Suprapubic skin (tissue), 4 donors: Measurements from ENCODE around the gene GALR2. TPM values are rescaled to one million over a fixed set of nuclear protein-coding genes. Genes with fewer than 3 reads are reported as not detected.

Source experiments
- DNase-seq, 2 donors: peaks; one replicate each; pipeline ENCODE4 v3.0.0-alpha.2; 2019; ENCODE audit warnings: low spot score in 2 of 2
- H3K27ac ChIP-seq: fragments of 200-600 bp; sonication (generic); one replicate; pipeline ENCODE4 v1.5.1; 2019
- H3K27me3 ChIP-seq: fragments of 200-600 bp; sonication (generic); one replicate; pipeline ENCODE4 v1.5.1; 2019
- H3K36me3 ChIP-seq: fragments of 200-600 bp; sonication (generic); one replicate; pipeline ENCODE4 v1.5.1; 2019
- H3K4me1 ChIP-seq: fragments of 200-600 bp; sonication (generic); one replicate; pipeline ENCODE4 v1.5.1; 2019
- H3K4me3 ChIP-seq: fragments of 200-600 bp; sonication (generic); one replicate; pipeline ENCODE4 v1.5.1; 2019; ENCODE audit warnings: mild to moderate bottlenecking
- H3K9me3 ChIP-seq: fragments of 200-600 bp; sonication (generic); one replicate; pipeline ENCODE4 v1.5.1; 2019
- CTCF ChIP-seq, 2 donors: fragments of 200-600 bp in 1 of 2; fragments of 450-650 bp in 1 of 2; sonication (generic) in 1 of 2; IDR thresholded peaks; one replicate each; pipeline ENCODE4 v1.5.1; 2016 to 2019; ENCODE audit warnings: antibody characterized with exemption in 2 of 2, mild to moderate bottlenecking in 1 of 2, moderate library complexity in 1 of 2
- EP300 ChIP-seq: sonication (generic); formaldehyde crosslinking; IDR thresholded peaks from one replicate; pipeline ENCODE4 v1.6.1; 2017; ENCODE audit warnings: antibody characterized with exemption
- POLR2A ChIP-seq, 2 donors: fragments of 450-650 bp; IDR thresholded peaks; one replicate each; pipeline ENCODE4 v1.6.1; 2017; ENCODE audit warnings: antibody characterized with exemption in 2 of 2, mild to moderate bottlenecking in 2 of 2, moderate library complexity in 2 of 2
- POLR2AphosphoS5 ChIP-seq, 3 donors: sonication (generic); formaldehyde crosslinking; IDR thresholded peaks; one replicate each; pipeline ENCODE4 v1.6.1; 2017; ENCODE audit warnings: antibody characterized with exemption in 3 of 3
- WGBS: methylation state at CpG from one replicate; pipeline ENCODE4 v1.1.5; 2018; 5-methylcytosine and 5-hydroxymethylcytosine counted together
- total RNA-seq, 4 donors: library from RNA; depleted of rRNA; stranded (reverse); fragments of >200 nt; gene quantifications; one replicate each; pipeline ENCODE4 v1.1.0, GENCODE V29; 2016

GALR2 gene
- 1 to 10 TPM in 1 of 4 donors, not detected in 3; 1.2 TPM for total RNA-seq

- 4% methylated on average over 11 of the region's 92 CpGs for WGBS
- Histone ChIP-seq H3K27me3 (peaks cover 63% of the 10 kb centered on the region), H3K27ac (no peak within 1 kb of the TSS), H3K36me3 (peaks cover under 1% of the 10 kb centered on the region), H3K9me3 (no peaks in the 10 kb centered on the region), H3K4me1 (peaks cover 60% of the 10 kb centered on the region), H3K4me3 (peak within 1 kb of the TSS; percentile 34)
- no peak for TF ChIP-seq POLR2AphosphoS5 (IDR thresholded peaks at IDR 0.05)
- TF ChIP-seq POLR2A (IDR thresholded peaks at IDR 0.05), result no peak
- no peak for TF ChIP-seq EP300
- no peak for TF ChIP-seq CTCF (IDR thresholded peaks at IDR 0.05)
- DNase-seq, result no peak
Measured at GRCh38 chr17:76074390-76075363, at the start of gene GALR2. GALR2 (plus strand) TSS chr17:76074781; CDS start chr17:76074884, 103 bp downstream.

- Histone ChIP-seq H3K4me3 (peak overlapping the region; percentile 50), H3K27me3 (no peaks in the 10 kb centered on the region), H3K9me3 (no peaks in the 10 kb centered on the region), H3K4me1 (peaks cover 42% of the 10 kb centered on the region), H3K36me3 (peaks cover 31% of the 10 kb centered on the region), H3K27ac (peak overlapping the region; percentile 89)
- WGBS, result 53% methylated on average over 7 of the region's 12 CpGs
- TF ChIP-seq POLR2AphosphoS5 (IDR thresholded peaks at IDR 0.05) (no peak), EP300 (no peak), CTCF (IDR thresholded peaks at IDR 0.05) (no peak), POLR2A (IDR thresholded peaks at IDR 0.05) (no peak)
- DNase-seq, result no peak
Measured at GRCh38 chr17:76025294-76025693, 49.3 kb upstream of the GALR2 start.

GRCh38 chr17:76026714-76027158 is 47.8 kb upstream of the GALR2 start:
- 43% methylated on average over 10 of the region's 15 CpGs for WGBS
- TF ChIP-seq CTCF (IDR thresholded peaks at IDR 0.05) (no peak), EP300 (no peak), POLR2AphosphoS5 (IDR thresholded peaks at IDR 0.05) (no peak), POLR2A (IDR thresholded peaks at IDR 0.05) (no peak)

GRCh38 chr17:76027159-76027839 is 47.3 kb upstream of the GALR2 start, which contains the start of gene EVPL:
EVPL (minus strand) TSS chr17:76027306; CDS start chr17:76027198, 108 bp downstream.
- Histone ChIP-seq H3K4me1 (peaks cover 42% of the 10 kb centered on the region), H3K9me3 (no peaks in the 10 kb centered on the region), H3K27me3 (no peaks in the 10 kb centered on the region), H3K4me3 (peak within 1 kb of the TSS; percentile 50), H3K36me3 (peaks cover 14% of the 10 kb centered on the region), H3K27ac (peak within 1 kb of the TSS; percentile 89)
- WGBS, result 44% methylated on average over 9 of the region's 24 CpGs
- TF ChIP-seq CTCF (IDR thresholded peaks at IDR 0.05) (no peak), POLR2A (IDR thresholded peaks at IDR 0.05) (no peak), EP300 (no peak), POLR2AphosphoS5 (IDR thresholded peaks at IDR 0.05) (peak in 1 of 3 donors; percentile 15)
- peak in 1 of 2 donors; percentile 81 for DNase-seq

More at GRCh38 chr17:76026714-76027158, 47.8 kb upstream of the GALR2 start:
- DNase-seq, result no peak
- Histone ChIP-seq H3K36me3 (peaks cover 20% of the 10 kb centered on the region), H3K27ac (peak overlapping the region; percentile 89), H3K4me1 (peaks cover 42% of the 10 kb centered on the region), H3K9me3 (no peaks in the 10 kb centered on the region), H3K4me3 (peak overlapping the region; percentile 50), H3K27me3 (no peaks in the 10 kb centered on the region)
